Measurements from ENCODE around the gene TMEM236.

The TMEM236 gene

GRCh38 chr10:17788646-17789045, 36.6 kb downstream of the TMEM236 start:
- DNase-seq = no peak

DNA sequence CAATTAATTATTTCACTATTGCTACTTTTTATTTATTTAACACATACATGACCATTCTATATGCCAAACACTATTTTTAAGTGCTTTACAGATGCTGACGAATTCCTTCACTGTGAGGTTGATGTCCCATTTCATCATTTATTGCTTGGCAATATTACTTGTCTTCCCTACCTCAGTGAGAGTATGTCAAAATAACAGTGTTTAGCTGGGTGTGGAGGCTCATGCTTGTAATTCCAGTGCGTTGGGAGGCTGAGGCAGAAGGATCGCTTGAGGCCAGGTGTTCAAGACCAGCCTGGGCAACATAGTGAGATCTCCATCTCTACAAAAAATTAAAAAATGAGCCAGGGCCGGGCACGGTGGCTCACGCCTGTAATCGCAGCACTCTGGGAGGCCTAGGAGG, 37.4 kb downstream of the TMEM236 start:
- no peak for DNase-seq

GRCh38 chr10:17790651-17791050, 38.6 kb downstream of the TMEM236 start:
- DNase-seq = no peak

DNA sequence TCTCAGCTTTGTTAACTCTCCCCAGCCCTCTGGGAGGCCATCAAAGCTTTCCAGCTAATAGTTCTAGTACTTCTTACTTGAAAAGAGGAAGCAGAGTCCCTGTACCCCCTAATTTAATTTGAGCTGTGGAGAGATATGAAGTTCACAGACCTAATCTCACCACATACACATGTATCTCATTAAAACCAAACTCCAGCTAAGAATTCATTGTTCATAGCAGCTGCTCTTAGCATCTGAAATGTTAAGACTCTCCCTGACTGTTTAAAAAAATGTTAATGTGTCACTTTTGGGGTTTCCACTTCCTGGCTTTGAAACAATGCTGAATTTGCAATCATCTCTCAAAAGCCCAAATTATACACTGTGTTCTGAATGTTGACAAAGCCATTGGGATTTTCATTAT, 41.0 kb downstream of the TMEM236 start:
- no peak for DNase-seq

- DNase-seq = no peak
Measured at GRCh38 chr10:17793823-17794644, 42.0 kb downstream of the TMEM236 start.

- no peak for DNase-seq
Measured at GRCh38 chr10:17795083-17795482, 43.1 kb downstream of the TMEM236 start.

DNA sequence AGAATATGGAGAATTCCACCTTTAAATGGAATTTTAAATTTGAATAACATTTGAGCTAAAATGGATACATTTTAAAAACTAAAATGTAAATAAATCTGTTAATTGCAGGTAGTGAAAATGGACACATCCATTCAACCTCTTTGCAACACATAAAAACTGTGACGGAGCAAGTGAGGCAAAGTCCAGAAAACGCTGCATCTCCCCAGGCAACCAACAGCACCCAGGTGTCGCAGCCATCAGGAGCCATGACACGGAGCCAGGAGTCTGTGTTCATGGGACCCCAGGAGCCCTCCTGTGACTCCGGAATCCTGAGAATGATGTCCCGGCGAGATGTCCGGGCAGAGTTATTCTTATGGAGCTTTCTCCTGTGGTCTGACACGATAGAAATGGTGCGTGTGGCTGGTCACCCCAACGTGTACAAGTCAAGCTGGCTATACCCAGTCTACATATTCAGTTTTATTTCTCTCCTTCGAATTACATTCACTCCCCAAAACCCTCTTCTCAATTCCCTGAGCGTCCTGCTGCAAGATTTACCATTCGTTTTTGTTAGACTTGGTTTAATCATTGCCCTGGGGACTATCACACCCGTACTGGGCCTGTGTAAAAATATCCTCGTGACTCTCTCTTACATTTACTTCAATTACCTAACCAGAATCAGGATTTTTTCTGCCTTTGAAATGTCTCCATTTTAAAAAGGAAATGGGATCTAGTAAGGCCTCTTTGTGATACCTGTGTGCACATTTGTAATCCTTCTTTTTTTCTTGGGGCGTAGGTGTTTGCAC, 44.0 kb downstream of the TMEM236 start:
- no peak for DNase-seq

- no peak for DNase-seq
Measured at GRCh38 chr10:17801507-17801906, 49.5 kb downstream of the TMEM236 start.

DNA sequence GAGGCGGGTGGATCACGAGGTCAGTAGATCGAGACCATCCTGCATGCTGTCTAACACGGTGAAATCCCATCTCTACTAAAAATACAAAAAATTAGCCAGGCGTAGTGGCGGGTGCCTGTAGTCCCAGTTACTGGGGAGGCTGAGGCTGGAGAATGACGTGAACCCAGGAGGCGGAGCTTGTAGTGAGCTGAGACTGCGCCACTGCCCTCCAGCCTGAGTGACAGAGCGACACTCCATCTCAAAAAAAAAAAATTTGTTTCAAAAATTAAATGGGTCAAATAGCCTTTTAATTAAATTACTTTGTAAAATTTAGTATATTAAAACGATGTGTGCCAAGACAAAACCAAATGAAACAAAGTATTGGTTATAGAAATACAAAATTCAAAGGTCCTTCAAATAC, 50.3 kb downstream of the TMEM236 start:
- no peak for DNase-seq

- no peak for DNase-seq
Measured at GRCh38 chr10:17802976-17803375, 51.0 kb downstream of the TMEM236 start.

- DNase-seq = peak; percentile 49
Measured at GRCh38 chr10:17805330-17805729, 53.3 kb downstream of the TMEM236 start.

GRCh38 chr10:17805921-17806577, 54.0 kb downstream of the TMEM236 start:
- DNase-seq = no peak

GRCh38 chr10:17808971-17809841, 57.2 kb downstream of the TMEM236 start, which contains the start of gene MRC1:
MRC1 (plus strand) TSS chr10:17809348; CDS start chr10:17809466, 118 bp downstream.
- no peak for DNase-seq

DNA sequence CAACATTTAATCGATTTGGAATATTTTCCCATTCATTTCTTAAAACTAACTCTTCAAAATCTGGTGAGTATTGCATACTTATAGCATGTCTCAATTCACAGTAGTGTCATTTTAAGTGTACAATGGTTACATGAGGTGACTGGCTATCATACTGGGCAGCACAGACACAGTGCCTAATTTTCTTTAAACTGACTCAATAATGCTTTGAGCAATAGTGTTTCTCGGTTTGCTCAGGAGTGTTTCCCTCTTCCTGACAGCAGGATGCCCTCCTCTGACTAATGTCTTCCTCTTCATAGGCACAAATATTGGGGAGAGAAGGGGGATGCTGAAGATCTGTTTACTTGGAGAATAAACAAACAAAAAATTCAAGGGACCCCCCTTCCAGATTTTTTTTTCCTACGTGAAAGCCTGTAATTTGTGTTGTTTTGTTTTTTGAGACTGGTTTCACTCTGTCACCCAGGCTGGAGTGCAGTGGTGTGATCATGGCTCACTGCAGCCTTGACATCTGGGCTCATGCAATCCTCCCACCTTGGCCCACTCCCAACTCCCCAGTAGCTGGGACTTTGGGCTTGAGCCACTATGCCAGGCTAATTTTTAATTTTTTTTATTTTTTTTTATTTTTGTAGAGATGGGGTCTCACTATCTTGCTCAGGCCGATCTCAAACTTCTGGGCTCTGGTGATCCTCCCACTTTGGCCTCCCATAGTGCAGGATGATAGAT, 59.3 kb downstream of the TMEM236 start:
- DNase-seq = no peak

GRCh38 chr10:17814973-17815372, 63.0 kb downstream of the TMEM236 start:
- no peak for DNase-seq

GRCh38 chr10:17816199-17816598, 64.2 kb downstream of the TMEM236 start:
- peak; percentile 18 for DNase-seq

- no peak for DNase-seq
Measured at GRCh38 chr10:17817316-17817715, 65.3 kb downstream of the TMEM236 start.

DNA sequence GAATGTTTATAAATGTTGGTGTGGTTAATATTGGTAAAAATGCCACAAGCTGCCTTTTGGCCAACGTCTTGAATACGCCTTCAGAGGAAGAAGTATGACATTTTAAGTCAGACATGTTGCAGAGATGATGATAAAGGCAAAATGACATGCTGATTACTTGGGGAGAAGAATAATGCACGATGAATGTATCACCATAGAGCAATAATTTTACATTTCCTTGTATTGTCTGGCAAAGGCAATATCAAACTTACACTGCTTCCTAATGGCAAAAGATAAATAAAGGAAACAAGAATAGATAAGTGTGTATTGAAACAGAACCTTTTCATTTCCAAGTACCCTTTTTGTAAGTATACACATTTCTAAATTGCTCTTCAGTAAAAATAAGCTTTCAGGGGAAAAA, 65.8 kb downstream of the TMEM236 start:
- no peak for DNase-seq

GRCh38 chr10:17819836-17820235, 67.8 kb downstream of the TMEM236 start:
- DNase-seq = no peak

DNA sequence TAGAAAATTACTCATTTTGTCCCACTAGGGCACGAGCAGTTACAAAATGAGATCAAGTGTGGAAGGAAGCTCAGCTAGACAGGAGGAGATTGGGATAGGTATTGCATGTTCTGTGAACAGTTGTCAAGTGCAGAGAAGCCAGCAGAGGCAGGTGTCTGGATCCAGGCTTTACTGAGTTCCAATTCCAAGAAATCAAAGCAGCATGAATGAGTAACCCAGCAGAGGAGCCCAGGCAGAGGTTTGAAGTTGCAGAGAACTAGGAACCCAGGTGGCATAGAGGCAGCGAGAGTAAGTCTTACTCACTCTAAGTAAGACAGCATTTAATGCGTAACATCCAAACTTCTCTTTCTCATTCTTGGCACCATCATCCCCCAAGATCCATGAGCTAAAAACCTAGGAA, 68.9 kb downstream of the TMEM236 start:
- DNase-seq = no peak

DNA sequence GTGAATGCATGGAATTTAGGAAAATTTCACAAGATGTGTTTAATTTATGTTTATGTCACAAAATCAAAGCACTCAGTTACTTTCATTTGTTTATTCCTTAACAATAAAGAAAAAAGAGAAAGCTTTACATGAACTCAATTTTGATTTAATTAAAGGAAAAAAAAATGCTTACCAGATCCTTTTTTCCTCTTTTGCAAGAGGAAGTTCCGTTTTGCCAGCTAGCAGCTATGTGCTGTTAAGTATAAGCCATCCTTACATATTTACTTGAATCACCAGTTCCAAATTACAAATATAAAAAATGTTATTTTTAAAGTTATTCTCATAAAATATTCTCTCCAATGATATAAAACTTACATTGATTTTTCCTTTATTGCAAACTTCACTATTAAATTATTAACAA, 69.9 kb downstream of the TMEM236 start:
- no peak for DNase-seq

- DNase-seq = peak; percentile 86
Measured at GRCh38 chr10:17831341-17831740, 79.3 kb downstream of the TMEM236 start.
